HG03097 (cell line): Measurements from ENCODE around the gene CKM.
"Not testable (repeated sequence)": the region's sequence is repeated elsewhere in the genome, so short reads cannot be mapped to it uniquely, and the experiment has no call there.

Source experiments
- ATAC-seq: cut with Tn5 transposase; IDR thresholded peaks from one replicate; pipeline ENCODE4 v1.9.1; 2021; ENCODE audit not compliant: unreplicated experiment, low FRiP score

CKM gene

DNA sequence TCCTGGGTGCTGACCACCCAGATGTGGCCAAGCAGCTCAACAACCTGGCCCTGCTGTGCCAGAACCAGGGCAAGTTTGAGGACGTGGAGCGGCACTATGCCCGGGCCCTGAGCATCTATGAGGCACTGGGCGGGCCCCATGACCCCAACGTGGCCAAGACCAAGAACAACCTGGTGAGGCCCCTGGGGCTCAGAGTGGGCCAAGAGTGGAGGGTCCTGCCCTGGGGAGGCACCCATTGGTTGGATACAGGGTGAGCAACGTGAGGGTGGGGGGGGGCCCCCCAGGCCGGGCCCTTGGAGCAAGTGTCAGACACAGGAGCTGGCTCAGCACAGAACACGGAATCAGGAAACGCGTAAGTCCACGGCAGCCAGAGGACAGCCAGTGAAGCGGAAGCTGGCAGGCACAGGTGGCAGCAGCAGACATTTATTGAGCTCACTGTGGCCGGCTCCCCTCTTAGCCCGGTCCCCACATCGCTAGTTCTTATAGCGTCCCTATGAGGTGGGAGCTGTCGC is 26.8 kb upstream of the CKM start:
- no peak for ATAC-seq

DNA sequence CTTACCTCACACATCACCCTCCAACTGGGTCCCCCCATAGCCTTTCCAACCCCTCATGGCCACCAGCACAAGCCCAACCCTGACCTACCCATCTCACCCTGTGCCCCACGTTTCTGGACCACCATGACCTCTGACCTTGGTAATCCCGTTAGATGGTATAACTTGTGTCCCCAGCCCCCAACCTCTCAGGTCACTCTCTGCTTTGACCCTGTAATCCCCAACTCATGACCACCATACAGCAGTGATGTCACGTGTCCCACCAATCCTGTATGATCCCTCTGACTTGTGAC is 26.4 kb upstream of the CKM start:
- no peak for ATAC-seq

DNA sequence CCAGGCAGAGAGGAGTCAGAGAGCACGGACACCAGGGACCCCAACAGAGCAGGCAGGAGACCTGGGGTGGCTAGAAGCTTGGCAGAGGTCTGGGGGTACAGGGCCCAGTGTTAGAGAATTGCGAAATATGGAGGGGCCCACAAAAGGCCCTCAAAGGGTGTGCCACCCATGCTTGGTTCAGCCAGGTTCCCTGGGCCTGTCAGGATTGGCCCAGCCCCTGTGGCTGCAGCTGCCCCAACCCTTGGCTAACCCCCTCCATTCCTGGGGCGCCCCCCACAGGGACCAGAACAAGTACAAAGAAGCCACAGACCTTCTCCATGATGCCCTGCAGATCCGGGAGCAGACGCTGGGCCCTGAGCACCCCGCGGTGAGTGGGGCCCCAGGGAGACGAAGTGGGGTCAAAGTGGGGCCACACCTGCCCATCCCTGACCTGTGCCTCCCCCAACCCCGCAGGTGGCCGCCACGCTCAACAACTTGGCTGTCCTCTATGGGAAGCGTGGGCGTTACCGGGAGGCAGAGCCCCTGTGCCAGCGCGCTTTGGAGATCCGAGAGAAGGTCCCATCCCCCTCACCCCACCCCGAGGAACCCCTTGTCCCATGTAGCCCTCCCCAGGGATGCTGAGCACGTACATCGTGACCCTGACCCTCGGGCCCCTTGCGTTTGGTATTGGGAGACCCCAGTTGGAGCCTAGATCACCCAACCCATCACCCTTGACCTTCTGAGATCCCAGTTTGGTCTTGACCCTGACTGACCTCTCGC is 25.9 kb upstream of the CKM start:
- no peak for ATAC-seq

DNA sequence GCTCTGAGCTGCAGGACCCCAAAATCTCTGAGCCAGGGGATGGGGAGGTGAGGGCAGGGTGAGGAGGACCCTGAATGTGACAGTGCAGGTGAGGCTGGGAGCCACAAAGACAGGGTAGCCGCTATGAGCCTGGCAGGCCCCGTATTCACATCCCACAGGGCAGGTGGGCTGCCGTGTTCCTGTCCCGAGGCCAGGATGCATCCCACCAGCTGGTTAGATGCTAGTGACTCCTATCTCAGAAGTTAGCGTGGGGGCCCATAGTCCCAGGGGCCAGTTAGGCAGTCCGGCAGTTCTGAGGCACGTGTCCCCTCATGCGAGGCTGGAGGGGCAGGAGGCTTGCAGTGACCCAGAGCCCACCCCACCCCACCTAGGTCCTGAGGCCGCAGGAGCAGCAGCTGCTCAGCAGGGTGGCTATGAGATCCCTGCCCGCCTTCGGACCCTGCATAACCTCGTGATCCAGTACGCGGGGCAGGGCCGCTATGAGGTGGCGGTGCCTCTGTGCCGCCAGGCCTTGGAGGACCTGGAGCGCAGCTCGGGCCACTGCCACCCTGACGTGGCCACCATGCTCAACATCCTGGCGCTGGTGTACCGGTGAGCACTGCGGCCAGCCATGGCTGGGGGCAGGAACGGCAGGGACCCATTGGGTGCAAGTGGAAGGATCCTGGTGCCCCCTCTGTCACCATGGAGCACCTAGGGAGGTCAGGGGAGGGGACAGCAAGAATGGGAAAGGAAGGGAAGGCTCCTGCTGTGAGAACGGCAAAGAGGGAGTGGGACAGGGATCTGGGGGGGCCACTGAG is 25.1 kb upstream of the CKM start:
- no peak for ATAC-seq

DNA sequence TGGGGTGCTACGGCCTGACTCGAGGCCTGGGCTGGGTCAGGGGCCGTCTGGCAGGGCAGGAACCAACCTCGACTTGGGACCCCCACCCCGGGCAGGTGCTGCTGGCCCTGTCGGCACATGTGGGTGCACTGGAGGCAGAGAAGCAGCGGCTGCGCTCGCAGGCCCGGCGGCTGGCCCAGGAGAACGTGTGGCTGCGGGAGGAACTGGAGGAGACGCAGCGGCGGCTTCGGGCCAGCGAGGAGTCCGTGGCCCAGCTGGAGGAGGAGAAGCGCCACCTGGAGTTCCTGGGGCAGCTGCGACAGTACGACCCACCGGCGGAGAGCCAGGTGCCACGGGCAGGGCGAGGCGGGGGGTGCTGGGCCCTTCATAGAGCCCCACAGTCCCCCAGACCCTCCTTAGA is 23.8 kb upstream of the CKM start:
- ATAC-seq = no peak

DNA sequence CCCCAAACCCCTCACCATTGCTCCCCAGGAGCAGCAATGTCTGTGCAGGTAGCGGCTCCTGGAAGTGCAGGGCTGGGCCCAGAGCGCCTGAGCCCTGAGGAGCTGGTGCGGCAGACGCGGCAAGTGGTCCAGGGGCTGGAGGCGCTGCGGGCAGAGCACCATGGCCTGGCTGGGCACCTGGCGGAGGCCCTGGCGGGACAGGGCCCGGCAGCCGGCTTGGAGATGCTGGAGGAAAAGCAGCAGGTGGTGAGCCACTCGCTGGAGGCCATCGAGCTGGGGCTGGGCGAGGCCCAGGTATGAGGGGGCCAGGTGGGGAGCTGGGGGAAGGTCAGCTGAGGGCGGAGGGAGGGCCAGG is 22.8 kb upstream of the CKM start:
- ATAC-seq = no peak

DNA sequence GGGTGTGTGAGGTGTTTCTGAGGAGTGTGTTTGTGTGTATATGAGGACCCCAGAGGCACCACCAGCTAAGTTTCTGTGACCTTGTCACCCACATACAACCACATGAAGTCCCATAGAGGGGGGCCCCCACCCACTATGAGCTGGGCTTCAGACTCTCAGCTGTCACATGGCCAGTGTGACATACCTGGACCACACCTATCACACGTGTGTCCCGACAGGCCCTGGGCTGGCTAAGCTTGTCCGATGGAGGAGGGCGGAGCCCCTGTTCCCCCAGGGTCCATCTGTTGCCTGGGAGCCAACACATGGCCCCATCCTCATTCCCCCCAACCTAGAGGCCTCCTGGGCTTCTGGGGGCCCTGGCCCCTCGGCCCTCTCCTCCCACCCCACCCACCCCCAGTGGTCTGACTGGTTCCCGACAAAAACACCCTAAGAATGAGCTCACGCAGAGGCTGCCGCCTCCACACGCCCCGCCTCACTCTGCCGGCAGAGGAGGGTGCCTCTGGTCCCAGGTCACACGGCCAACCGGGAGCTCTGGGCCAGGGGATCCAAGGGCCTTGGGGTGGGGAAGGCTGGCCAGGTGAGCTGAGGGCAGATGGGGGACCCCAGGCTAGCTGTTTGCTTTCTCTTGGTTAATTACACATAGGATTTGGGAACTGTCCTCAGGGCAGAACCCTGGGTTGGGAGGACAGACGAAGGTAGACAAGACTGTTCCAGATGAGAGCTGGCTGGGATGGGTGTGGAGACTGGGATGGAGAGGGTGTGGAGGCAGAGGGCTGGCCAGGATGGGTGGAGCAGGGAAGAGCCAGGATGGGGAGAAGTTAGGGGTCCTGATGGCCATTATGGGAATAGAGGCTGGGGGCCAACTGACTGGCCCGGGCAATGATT is 22.2 kb upstream of the CKM start:
- ATAC-seq = no peak

DNA sequence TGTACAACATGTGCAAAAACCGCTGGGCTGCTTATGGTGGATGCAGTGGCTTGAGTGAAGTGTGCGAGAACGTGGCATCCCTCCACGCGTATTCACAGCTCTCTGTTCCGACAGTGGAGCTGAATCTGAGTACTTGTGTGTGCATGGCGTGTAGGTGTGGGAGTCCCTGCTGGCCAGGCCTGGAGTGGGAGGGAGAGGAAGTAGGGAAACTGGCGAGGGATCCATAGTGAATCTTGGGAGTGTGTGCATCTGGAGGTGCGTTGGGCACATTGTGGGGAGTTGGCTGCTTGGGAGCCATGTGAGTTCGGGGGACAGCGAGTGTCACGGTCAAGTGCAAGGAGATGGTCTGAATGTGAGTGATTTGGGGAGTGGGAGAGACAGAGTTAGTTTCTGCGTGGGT is 20.2 kb upstream of the CKM start:
- no peak for ATAC-seq

DNA sequence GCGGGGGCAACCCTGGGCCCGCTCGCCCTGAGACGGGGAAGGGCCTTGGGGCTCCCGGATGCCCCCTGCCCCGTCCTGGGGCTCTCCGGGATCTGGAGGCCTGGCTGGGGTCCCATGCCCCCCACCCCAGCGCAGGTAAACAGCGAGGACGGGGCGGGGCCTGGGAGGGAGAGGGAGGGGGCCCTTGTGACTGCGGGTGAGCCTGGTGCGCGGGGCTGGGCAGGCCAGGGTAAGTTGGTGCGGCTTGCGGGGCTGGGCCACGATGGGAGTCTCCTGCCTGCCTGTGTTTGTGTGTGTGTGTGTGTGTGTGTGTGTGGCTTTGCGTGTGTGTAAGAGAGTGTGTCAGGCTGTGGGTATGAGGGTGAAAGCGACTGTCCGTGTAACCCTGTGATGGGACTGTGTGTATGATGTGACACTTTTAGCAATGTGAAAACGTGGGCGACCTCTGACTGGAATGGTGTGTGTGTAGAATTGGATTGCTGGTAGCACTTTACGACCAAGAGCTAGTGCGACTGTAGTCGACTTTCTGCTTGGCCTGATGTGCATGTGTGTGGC is 18.3 kb upstream of the CKM start:
- ATAC-seq = no peak

DNA sequence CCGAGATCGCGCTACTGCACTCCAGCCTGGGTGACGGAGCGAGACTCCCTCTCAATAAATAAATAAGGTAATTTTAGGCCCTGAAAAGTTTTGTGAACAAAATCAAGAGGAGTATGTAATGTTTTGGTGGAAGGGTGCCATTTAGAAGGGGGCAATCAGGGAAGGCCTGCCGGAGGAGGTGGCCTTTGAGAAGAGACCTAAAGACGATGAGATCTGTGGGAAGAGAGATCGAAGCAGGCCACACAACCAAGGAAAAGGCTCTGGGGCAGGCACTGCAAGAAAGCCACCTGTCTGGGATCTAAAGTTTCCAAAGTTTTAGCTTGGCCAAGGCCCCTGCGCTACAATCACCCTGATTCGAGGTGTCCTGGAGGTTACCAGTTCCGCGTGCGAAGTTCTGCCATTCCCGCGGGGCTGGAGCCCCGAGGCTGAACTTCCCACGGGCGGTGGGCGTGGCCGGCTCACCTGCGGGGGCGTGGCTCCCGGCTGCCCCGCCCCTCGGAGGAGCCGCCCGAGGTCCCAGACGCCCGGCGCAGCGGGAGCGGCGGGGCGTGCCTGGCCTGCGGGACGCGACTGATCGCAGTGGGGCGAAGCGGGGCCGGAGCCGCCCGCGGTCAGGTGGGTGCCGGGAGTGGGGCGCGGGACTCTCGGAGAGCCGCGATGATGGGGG is 17.7 kb upstream of the CKM start, which contains the start of gene KLC3:
Gene KLC3 (plus strand): TSS at position 519 of the 667 bp plus-strand sequence. CDS start 4,792 bp downstream, outside the sequence.
- no peak for ATAC-seq

DNA sequence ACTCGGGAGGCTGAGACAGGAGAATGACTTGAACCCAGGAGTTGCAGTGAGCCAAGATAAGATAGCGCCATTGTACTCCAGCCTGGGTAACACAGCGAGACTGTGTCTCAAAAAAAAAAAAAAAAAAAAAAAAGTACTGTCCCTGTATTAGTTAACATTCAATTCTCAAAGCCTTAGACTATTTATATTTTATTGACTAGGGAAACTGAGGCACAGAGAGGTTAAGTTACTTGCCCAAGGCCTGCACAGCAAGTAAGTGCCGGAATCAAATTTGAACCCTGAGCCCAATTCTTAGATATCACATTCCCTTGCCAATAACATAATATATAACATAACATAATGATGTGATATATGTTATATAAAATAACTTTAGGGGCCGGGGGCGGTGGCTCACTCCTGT is 17.0 kb upstream of the CKM start:
- no peak for ATAC-seq

DNA sequence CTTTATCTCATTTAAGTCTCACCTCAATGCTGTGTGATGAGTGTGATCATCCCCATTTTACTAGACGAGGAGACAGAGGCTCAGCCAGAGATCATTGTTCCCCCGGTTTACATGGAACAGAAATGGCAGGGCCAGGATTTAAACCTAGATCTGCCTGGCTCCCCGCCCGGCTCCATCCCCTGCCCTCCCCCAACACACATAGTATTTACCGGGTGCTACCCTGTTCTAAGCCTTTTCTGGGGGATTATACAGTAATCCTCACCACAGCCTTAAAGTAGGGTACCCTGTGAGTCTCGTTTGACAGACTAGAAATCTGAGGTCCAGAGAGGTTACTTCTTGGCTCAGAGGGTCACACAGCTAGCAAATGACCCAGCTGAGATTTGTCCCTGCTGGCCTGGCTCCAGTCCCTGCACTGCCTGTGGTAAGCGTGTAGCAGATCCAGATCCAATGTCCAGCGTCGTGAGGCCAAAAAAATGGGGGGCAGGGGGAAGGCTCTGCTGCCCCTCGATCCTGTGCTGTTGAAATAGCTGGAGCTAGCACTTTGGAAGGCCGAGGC is 14.1 kb upstream of the CKM start:
- ATAC-seq = no peak

DNA sequence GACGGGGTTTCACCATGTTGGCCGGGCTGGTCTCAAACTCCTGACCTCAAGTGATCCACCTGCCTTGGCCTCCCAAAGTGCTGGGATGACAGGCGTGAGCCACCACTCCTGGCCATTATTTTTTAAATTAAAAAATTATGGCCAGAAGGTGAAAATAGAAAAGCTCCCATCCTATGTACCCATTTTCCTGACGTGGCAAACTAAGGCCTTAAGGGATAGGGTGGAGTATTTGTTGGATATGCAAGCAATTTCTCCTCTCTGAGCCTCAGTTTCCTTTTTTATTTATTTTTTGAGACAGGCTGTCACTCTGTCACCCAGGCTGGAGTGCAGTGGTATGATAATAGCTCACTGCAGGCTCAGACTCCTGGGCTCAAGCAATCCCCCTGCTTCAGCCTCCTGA is 12.2 kb upstream of the CKM start:
- not testable (repeated sequence) for ATAC-seq

DNA sequence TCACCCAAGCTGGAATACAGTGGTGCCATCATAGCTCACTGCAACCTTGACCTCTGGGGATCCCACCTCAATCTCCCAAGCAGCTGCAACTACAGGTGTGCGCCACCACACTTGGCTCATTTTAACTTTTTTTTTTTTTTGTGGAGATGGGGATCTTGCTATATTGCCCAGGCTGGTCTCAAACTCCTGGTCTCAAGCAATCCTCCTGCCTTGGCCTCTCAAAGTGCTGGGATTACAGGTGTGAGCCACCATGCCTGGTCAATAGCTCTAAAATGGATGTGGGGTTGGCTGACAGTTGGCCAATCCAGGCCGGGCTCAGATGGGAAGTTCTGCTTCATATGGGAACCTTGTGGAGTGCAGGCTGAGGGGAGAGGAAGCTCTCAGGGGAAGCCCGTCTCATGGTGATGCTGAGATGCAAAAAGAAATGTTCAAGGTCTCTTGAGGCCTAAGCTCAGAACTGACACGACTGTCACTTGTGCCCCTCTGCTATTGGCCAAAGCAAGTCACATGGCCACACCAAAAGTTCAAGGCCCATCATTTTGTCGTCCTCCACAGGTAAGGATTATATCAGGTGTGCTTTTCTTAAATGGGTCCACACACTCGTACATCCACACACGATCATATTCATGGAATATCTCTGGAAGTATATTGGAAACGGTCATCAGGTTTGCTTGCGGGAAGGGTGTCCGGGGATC is 11.1 kb upstream of the CKM start:
- no peak for ATAC-seq

DNA sequence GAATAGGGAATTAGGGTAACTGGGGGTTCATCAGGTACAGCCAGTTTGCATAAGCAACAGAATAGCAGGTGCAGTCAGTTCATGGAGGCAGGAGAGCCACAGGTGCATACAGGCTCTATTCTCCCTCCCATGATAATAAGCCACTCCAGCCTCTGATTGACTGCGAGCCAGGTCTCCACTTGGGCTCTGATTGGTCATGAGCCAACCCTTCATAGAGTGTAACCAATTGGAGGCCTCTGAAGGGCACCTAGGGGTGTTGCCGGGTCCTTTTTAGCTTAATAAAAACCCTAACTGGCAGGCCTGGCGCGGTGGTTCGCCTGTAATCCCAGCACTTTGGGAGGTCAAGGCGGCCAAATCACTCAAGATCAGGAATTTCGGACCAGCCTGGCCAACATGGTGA is 8.7 kb upstream of the CKM start:
- no peak for ATAC-seq

DNA sequence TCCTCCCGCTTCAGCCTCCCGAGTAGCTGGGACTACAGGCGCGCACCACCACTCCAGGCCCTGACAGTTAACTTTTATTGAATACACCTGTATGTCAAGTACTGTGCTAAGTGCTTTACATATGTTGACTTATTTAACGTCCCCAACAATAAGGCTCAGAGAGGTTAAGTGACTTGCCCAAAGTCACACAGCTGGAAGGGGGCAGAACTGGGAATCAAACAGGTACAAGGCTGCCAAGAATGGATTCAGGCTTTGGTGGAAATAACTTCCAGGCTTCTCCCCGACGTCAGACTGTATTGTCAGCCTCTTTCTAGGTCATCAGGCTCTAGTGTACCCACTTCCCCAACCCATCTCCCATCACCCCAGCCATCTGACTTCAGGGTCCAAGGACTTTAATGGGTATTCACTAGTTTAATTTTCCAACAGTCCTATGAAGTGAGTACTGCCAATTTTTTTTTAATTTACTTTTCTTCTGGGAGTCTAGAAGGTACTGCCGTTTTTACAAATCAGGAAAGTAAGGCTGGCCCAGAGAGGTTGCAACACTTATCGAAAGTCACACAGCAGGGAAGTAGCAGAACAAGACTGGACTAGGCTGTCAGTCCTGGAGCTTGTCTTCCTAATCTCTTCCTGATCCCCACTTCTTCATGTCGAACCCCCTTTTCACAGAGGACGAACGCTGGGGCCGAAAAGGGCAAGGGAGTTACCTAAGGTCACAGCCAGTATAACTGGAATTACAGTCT is 4.9 kb upstream of the CKM start:
- no peak for ATAC-seq

DNA sequence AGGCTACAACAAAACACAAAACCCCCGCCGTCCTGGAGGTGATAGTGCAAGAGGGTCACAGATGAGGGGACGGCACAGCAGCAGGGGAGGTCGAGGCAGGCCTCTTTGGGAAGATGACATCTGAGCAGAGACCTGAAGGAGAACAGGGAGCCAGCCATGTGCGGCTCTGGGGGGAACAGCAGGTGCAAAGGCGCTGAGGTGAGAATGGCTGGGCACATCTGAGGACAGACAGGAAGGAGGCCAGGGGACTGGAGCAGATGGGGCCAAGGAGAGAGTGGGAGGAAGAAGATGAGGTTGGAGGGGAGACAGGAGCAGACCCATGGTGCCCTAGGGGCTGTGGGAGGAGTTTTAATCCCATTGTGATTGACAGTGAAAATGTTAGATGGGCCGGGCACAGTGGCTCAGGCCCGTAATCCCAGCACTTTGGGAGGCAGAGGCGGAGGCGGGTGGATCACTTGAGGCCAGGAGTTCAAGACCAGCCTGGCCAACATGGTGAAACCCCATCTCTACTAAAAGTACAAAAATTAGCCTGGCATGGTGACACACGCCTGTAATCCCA is 1.8 kb upstream of the CKM start:
- no peak for ATAC-seq

DNA sequence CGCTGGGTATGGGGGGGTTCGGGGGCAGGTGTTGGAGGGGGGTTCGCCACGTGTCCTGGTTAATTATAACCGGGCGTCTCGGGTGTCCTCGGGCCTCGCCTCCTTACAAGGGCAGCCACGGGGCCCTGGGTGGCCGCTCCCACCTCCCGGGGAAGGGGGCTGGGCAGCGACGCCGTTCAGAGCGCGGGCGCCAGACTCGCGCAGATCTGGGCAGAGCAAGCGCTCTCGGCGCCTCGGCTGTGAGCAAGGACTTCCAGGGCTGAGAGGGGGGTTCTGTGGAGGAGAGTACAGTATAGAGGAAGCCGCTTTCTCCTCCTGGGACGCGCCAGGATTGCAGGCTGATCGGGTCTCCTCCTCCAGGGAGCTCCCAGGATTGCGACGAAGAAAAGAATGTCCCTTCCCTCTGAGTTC is 1.0 kb upstream of the CKM start:
- ATAC-seq = no peak
